Tibial nerve (tissue), 4 donors: ENCODE measurements around the gene BTBD3.

Experiments used
- CTCF ChIP-seq, 5 experiments: fragments of 200-600 bp in 3 of 5; fragments of 450-650 bp in 2 of 5; sonication (generic) in 3 of 5; IDR thresholded peaks; one replicate each; pipeline ENCODE4 v1.5.1; 2016 to 2019; ENCODE audit warnings: antibody characterized with exemption in 5 of 5, mild to moderate bottlenecking in 3 of 5, moderate library complexity in 2 of 5
- EP300 ChIP-seq, 2 donors: sonication (generic); formaldehyde crosslinking; IDR thresholded peaks; one replicate each; pipeline ENCODE4 v1.6.1; 2017; ENCODE audit warnings: antibody characterized with exemption in 2 of 2, mild to moderate bottlenecking in 1 of 2

GRCh38 chr20:11905460-11906179 is 12.1 kb upstream of the BTBD3 start:
- TF ChIP-seq CTCF (IDR thresholded peaks at IDR 0.05) (no peak), EP300 (IDR thresholded peaks at IDR 0.05) (no peak)
